Measurements from ENCODE around the gene DOK7.

Gene DOK7

GRCh38 chr4:3529363-3529762 lies 66.3 kb downstream of the DOK7 start:
- no peak overlapping the region for H3K4me3 ChIP-seq (ENCODE audit: low read depth, low read length)
- DNase-seq (ENCODE audit: low read depth) = no peak

GRCh38 chr4:3530051-3530450 lies 66.9 kb downstream of the DOK7 start:
- no peak for DNase-seq (ENCODE audit: low read depth)
- no peak overlapping the region for H3K4me3 ChIP-seq (ENCODE audit: low read depth, low read length)
- no peak for TF ChIP-seq CTCF (IDR thresholded peaks at IDR 0.05; ENCODE audit: low read depth, low read length, missing control alignments)

More at GRCh38 chr4:3529363-3529762, 66.3 kb downstream of the DOK7 start:
- no peak for TF ChIP-seq CTCF (IDR thresholded peaks at IDR 0.05; ENCODE audit: low read depth, low read length, missing control alignments)

GRCh38 chr4:3530663-3531254 lies 67.7 kb downstream of the DOK7 start:
- no peak for DNase-seq (ENCODE audit: low read depth)
- no peak for TF ChIP-seq CTCF (IDR thresholded peaks at IDR 0.05; ENCODE audit: low read depth, low read length, missing control alignments)
- peak overlapping the region; percentile 79 for H3K4me3 ChIP-seq (ENCODE audit: low read depth, low read length)

GRCh38 chr4:3531318-3531878 lies 68.3 kb downstream of the DOK7 start:
- TF ChIP-seq CTCF (IDR thresholded peaks at IDR 0.05; ENCODE audit: low read depth, low read length, missing control alignments) = no peak
- peak overlapping the region; percentile 79 for H3K4me3 ChIP-seq (ENCODE audit: low read depth, low read length)
- DNase-seq (ENCODE audit: low read depth) = no peak

GRCh38 chr4:3531879-3532750 lies 69.0 kb downstream of the DOK7 start, which contains the start of gene LRPAP1:
LRPAP1 (minus strand) TSS chr4:3532422; CDS start chr4:3532412, 10 bp downstream.
- TF ChIP-seq CTCF (IDR thresholded peaks at IDR 0.05; ENCODE audit: low read depth, low read length, missing control alignments) = no peak
- DNase-seq (ENCODE audit: low read depth) = peak; percentile 51
- peak within 1 kb of the TSS; percentile 79 for H3K4me3 ChIP-seq (ENCODE audit: low read depth, low read length)

GRCh38 chr4:3532751-3533422 lies 69.8 kb downstream of the DOK7 start:
- no peak for TF ChIP-seq CTCF (IDR thresholded peaks at IDR 0.05; ENCODE audit: low read depth, low read length, missing control alignments)
- no peak for DNase-seq (ENCODE audit: low read depth)

More at GRCh38 chr4:3532751-3533422, 69.8 kb downstream of the DOK7 start:
- peak overlapping the region; percentile 40 for H3K4me3 ChIP-seq (ENCODE audit: low read depth, low read length)

All from GM12864 (cell line).